Measurements from ENCODE around the gene SORCS2. TPM values are rescaled to one million over a fixed set of nuclear protein-coding genes. Genes with fewer than 3 reads are reported as not detected.

SORCS2 gene
- total and polyA plus RNA-seq, 4 donors: 2.2 to 7.7 (median 2.5) TPM

- H3K4me1 ChIP-seq (ENCODE audit: control insufficient read depth in 5 of 5, insufficient read depth in 5 of 5, low read length in 5 of 5): peaks cover 0 to 11% (median 2%) of the 10 kb centered on the region in 5 donors
- ATAC-seq (ENCODE audit: insufficient read depth, low FRiP score): no peak
- 87 to 88% methylated on average over 18 of the region's 18 CpGs for WGBS, 2 donors
Measured at GRCh38 chr4:7233006-7233580, 40.8 kb downstream of the SORCS2 start.

GRCh38 chr4:7233601-7234000, 41.3 kb downstream of the SORCS2 start:
- H3K9ac ChIP-seq (ENCODE audit: insufficient read depth in 1 of 2, low read length in 2 of 2): no peak overlapping the region
- peaks cover 0 to 4% (median 0%) of the 10 kb centered on the region in 4 donors for H3K9me3 ChIP-seq (ENCODE audit: control insufficient read depth in 4 of 4, insufficient read depth in 3 of 4, low read length in 3 of 4)
- TF ChIP-seq, protein P1, sequence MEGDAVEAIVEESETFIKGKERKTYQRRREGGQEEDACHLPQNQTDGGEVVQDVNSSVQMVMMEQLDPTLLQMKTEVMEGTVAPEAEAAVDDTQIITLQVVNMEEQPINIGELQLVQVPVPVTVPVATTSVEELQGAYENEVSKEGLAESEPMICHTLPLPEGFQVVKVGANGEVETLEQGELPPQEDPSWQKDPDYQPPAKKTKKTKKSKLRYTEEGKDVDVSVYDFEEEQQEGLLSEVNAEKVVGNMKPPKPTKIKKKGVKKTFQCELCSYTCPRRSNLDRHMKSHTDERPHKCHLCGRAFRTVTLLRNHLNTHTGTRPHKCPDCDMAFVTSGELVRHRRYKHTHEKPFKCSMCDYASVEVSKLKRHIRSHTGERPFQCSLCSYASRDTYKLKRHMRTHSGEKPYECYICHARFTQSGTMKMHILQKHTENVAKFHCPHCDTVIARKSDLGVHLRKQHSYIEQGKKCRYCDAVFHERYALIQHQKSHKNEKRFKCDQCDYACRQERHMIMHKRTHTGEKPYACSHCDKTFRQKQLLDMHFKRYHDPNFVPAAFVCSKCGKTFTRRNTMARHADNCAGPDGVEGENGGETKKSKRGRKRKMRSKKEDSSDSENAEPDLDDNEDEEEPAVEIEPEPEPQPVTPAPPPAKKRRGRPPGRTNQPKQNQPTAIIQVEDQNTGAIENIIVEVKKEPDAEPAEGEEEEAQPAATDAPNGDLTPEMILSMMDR (IDR thresholded peaks at IDR 0.05; ENCODE audit: control extremely low read depth, extremely low read depth): no peak
- ATAC-seq (ENCODE audit: insufficient read depth, low FRiP score) (no peak), DNase-seq (no peak)
- no peak overlapping the region for H3K4me3 ChIP-seq
- no peak overlapping the region for H3K27ac ChIP-seq (ENCODE audit: low read depth in 1 of 2, low read length in 1 of 2)
- H3K4me1 ChIP-seq (ENCODE audit: control insufficient read depth in 5 of 5, insufficient read depth in 5 of 5, low read length in 5 of 5): peaks cover 0 to 11% (median 2%) of the 10 kb centered on the region in 5 donors
- H3K36me3 ChIP-seq (ENCODE audit: control insufficient read depth in 4 of 4, insufficient read depth in 4 of 4, low read length in 4 of 4): no peaks in the 10 kb centered on the region
- 90 to 92% methylated on average over 12 of the region's 12 CpGs for WGBS, 2 donors
- no peaks in the 10 kb centered on the region for H3K27me3 ChIP-seq (ENCODE audit: control insufficient read depth in 3 of 3, insufficient read depth in 3 of 3, low read length in 2 of 3)

More at GRCh38 chr4:7233006-7233580, 40.8 kb downstream of the SORCS2 start:
- no peak overlapping the region for H3K27ac ChIP-seq (ENCODE audit: low read depth in 1 of 2, low read length in 1 of 2)
- no peak for DNase-seq
- TF ChIP-seq, protein P1 (IDR thresholded peaks at IDR 0.05; ENCODE audit: control extremely low read depth, extremely low read depth): no peak
- H3K36me3 ChIP-seq (ENCODE audit: control insufficient read depth in 4 of 4, insufficient read depth in 4 of 4, low read length in 4 of 4): no peaks in the 10 kb centered on the region
- H3K9me3 ChIP-seq (ENCODE audit: control insufficient read depth in 4 of 4, insufficient read depth in 3 of 4, low read length in 3 of 4): no peaks in the 10 kb centered on the region
- no peaks in the 10 kb centered on the region for H3K27me3 ChIP-seq (ENCODE audit: control insufficient read depth in 3 of 3, insufficient read depth in 3 of 3, low read length in 2 of 3)
- H3K9ac ChIP-seq (ENCODE audit: insufficient read depth in 1 of 2, low read length in 2 of 2): no peak overlapping the region
- H3K4me3 ChIP-seq: no peak overlapping the region

DNA sequence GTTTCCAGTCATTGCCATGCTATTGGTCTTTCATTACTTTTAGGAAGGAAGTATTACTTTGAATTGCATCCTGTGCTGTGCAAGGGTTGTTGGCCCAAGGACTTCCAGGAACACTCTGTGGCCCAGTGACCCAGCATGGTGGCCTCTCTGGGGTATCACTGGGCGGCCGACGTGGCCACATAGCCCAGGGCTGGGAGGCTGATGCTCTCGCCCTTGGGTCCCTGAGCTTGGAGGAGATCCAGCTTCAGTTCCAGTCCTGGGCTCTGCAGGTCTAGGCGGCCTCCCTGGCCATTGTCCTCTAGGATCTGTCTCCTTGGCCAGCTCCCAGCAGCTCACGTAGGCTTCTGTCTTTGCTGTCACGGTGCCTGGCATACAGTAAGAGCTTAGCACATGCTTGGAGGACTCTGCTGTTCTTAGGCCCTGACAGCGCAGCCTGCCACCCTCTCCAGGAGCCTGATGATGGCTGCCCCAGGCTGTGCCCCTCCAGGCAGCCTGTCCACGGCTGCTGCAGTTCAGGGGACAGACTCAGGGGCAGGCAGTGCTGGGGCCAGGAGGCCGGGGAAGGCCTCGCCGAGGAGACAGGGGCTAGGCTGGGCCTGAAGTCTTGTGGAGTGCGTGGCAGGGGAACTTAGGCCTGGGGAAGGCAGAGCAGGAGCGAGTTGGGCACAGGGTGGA, 42.2 kb downstream of the SORCS2 start:
- Histone ChIP-seq H3K36me3 (ENCODE audit: control insufficient read depth in 4 of 4, insufficient read depth in 4 of 4, low read length in 4 of 4) (no peaks in the 10 kb centered on the region), H3K4me1 (ENCODE audit: control insufficient read depth in 5 of 5, insufficient read depth in 5 of 5, low read length in 5 of 5) (peaks cover 0 to 13% (median 0%) of the 10 kb centered on the region in 5 donors), H3K9me3 (ENCODE audit: control insufficient read depth in 4 of 4, insufficient read depth in 3 of 4, low read length in 3 of 4) (peaks cover 0 to 8% (median 0%) of the 10 kb centered on the region in 4 donors), H3K4me3 (no peak overlapping the region), H3K9ac (ENCODE audit: insufficient read depth in 1 of 2, low read length in 2 of 2) (no peak overlapping the region), H3K27me3 (ENCODE audit: control insufficient read depth in 3 of 3, insufficient read depth in 3 of 3, low read length in 2 of 3) (no peaks in the 10 kb centered on the region), H3K27ac (ENCODE audit: low read depth in 1 of 2, low read length in 1 of 2) (no peak overlapping the region)
- TF ChIP-seq, protein P1 (IDR thresholded peaks at IDR 0.05; ENCODE audit: control extremely low read depth, extremely low read depth): no peak
- 75 to 80% methylated on average over 14 of the region's 14 CpGs for WGBS, 2 donors
- ATAC-seq (ENCODE audit: insufficient read depth, low FRiP score) (no peak), DNase-seq (no peak)
